ENCODE data around the gene TCFL5. TPM values are rescaled to one million over a fixed set of nuclear protein-coding genes. Genes with fewer than 3 reads are reported as not detected.

The TCFL5 gene
- total RNA-seq, 1 donor from 2014 or later, result 11.0 TPM

- H3K27ac ChIP-seq (ENCODE audit: low read depth, low read length), result no peak overlapping the region
- no peak overlapping the region for H3K9ac ChIP-seq (ENCODE audit: low read length)
- FAIRE-seq (no peak), DNase-seq (ENCODE audit: low read depth) (no peak)
- TF ChIP-seq, protein P1, sequence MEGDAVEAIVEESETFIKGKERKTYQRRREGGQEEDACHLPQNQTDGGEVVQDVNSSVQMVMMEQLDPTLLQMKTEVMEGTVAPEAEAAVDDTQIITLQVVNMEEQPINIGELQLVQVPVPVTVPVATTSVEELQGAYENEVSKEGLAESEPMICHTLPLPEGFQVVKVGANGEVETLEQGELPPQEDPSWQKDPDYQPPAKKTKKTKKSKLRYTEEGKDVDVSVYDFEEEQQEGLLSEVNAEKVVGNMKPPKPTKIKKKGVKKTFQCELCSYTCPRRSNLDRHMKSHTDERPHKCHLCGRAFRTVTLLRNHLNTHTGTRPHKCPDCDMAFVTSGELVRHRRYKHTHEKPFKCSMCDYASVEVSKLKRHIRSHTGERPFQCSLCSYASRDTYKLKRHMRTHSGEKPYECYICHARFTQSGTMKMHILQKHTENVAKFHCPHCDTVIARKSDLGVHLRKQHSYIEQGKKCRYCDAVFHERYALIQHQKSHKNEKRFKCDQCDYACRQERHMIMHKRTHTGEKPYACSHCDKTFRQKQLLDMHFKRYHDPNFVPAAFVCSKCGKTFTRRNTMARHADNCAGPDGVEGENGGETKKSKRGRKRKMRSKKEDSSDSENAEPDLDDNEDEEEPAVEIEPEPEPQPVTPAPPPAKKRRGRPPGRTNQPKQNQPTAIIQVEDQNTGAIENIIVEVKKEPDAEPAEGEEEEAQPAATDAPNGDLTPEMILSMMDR (IDR thresholded peaks at IDR 0.05; ENCODE audit: insufficient read depth, low read depth, low read length), result no peak
- no peak for TF ChIP-seq EZH2 (IDR thresholded peaks at IDR 0.05; ENCODE audit: insufficient read depth, low read length)
- Mint-ChIP-seq H3K4me3 (ENCODE audit: unreplicated experiment) (peak overlapping the region; percentile 85), H3K9me3 (ENCODE audit: unreplicated experiment) (no peaks in the 10 kb centered on the region), H3K4me1 (ENCODE audit: low read depth, unreplicated experiment) (peaks cover 18% of the 10 kb centered on the region), H3K27me3 (ENCODE audit: low read depth, unreplicated experiment) (no peaks in the 10 kb centered on the region), H3K27ac (ENCODE audit: unreplicated experiment) (peak overlapping the region; percentile 15), H3K36me3 (ENCODE audit: low read depth, unreplicated experiment) (peaks cover 12% of the 10 kb centered on the region)
- peaks cover 2% of the 10 kb centered on the region for H3K36me3 ChIP-seq (ENCODE audit: insufficient read depth, low read length)
- peaks cover 35% of the 10 kb centered on the region for H4K20me1 ChIP-seq (ENCODE audit: insufficient read depth, low read length)
- H3K4me2 ChIP-seq (ENCODE audit: low read length), result peak overlapping the region; percentile 85
- peaks cover 10% of the 10 kb centered on the region for H3K4me1 ChIP-seq (ENCODE audit: insufficient read depth, low read length)
- no peaks in the 10 kb centered on the region for H3K27me3 ChIP-seq (ENCODE audit: insufficient read depth, low read length)
- H2AFZ ChIP-seq (ENCODE audit: low read depth, low read length), result no peak overlapping the region
- H3K4me3 ChIP-seq (ENCODE audit: insufficient read depth, low read depth, low read length), result peak overlapping the region; percentile 50
- H3K79me2 ChIP-seq (ENCODE audit: insufficient read depth, low read length), result peaks cover 20% of the 10 kb centered on the region
- H3K9me3 ChIP-seq (ENCODE audit: insufficient read depth, low read depth, low read length), result no peaks in the 10 kb centered on the region
These were observed 1.9 kb downstream of the TCFL5 start for GRCh38 chr20:62859721-62860120.

DNA sequence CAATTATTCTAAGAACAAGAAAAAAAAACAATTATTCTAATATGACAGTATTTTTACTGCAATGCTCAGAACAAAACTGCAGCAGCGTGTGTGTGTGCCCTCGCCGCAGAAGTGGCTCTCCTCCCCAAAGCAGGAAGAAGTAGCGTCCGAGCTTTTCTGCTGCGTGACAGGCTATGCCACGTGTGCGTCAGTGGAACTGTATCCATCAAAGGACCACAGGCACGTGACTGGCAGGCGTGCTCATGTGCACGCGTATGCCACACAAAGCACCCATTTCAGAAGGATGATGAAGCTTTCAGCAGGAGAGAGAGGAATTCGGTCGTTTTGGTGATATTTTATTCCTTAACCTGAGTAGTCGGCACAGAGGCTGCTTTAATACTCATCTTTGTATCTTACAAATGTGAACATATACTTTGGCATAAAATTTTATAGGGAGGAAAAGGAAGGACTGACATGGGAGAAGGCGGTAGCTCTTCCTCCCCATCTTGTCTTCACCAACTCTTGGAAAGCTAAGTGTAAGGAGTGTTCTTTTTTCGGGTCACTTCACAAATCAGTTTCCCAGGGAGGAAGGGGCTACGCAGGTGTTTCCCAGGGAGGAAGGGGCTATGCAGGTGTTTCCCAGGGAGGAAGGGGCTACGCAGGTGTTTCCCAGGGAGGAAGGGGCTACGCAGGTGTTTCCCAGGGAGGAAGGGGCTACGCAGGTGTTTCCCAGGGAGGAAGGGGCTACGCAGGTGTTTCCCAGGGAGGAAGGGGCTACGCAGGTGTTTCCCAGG is 3.4 kb downstream of the TCFL5 start:
- no peak overlapping the region for H2AFZ ChIP-seq (ENCODE audit: low read depth, low read length)
- peaks cover 44% of the 10 kb centered on the region for H4K20me1 ChIP-seq (ENCODE audit: insufficient read depth, low read length)
- Mint-ChIP-seq H3K4me3 (ENCODE audit: unreplicated experiment) (no peak overlapping the region), H3K4me1 (ENCODE audit: low read depth, unreplicated experiment) (peaks cover 18% of the 10 kb centered on the region), H3K27me3 (ENCODE audit: low read depth, unreplicated experiment) (no peaks in the 10 kb centered on the region), H3K27ac (ENCODE audit: unreplicated experiment) (no peak overlapping the region), H3K36me3 (ENCODE audit: low read depth, unreplicated experiment) (peaks cover 12% of the 10 kb centered on the region), H3K9me3 (ENCODE audit: unreplicated experiment) (no peaks in the 10 kb centered on the region)
- no peak overlapping the region for H3K4me3 ChIP-seq (ENCODE audit: insufficient read depth, low read depth, low read length)
- no peak overlapping the region for H3K27ac ChIP-seq (ENCODE audit: low read depth, low read length)
- peaks cover 8% of the 10 kb centered on the region for H3K36me3 ChIP-seq (ENCODE audit: insufficient read depth, low read length)
- no peaks in the 10 kb centered on the region for H3K27me3 ChIP-seq (ENCODE audit: insufficient read depth, low read length)
- DNase-seq (ENCODE audit: low read depth) (no peak), FAIRE-seq (no peak)
- H3K9ac ChIP-seq (ENCODE audit: low read length), result no peak overlapping the region
- H3K4me2 ChIP-seq (ENCODE audit: low read length), result no peak overlapping the region
- H3K9me3 ChIP-seq (ENCODE audit: insufficient read depth, low read depth, low read length), result no peaks in the 10 kb centered on the region
- no peak for TF ChIP-seq EZH2 (IDR thresholded peaks at IDR 0.05; ENCODE audit: insufficient read depth, low read length)
- TF ChIP-seq, protein P1 (IDR thresholded peaks at IDR 0.05; ENCODE audit: insufficient read depth, low read depth, low read length), result no peak
- peaks cover 10% of the 10 kb centered on the region for H3K4me1 ChIP-seq (ENCODE audit: insufficient read depth, low read length)
- H3K79me2 ChIP-seq (ENCODE audit: insufficient read depth, low read length), result peaks cover 20% of the 10 kb centered on the region
